HG03354 (cell line): ENCODE measurements around the gene ASCC1.
A peak's percentile ranks its signal among the peaks of the same experiment; 100 is the strongest.

Source experiments
- ATAC-seq: cut with Tn5 transposase; IDR thresholded peaks from one replicate; pipeline ENCODE4 v1.9.1; 2021; ENCODE audit warnings: mild to moderate bottlenecking; ENCODE audit not compliant: unreplicated experiment, poor library complexity, severe bottlenecking

ASCC1 gene

GRCh38 chr10:72061491-72061890, 154.6 kb downstream of the ASCC1 start:
- no peak for ATAC-seq

GRCh38 chr10:72059843-72060822, 155.9 kb downstream of the ASCC1 start:
- ATAC-seq = no peak

- ATAC-seq = no peak
Measured at GRCh38 chr10:72058989-72059842, 156.9 kb downstream of the ASCC1 start.

GRCh38 chr10:72058347-72058898, 157.7 kb downstream of the ASCC1 start:
- ATAC-seq = no peak

GRCh38 chr10:72056932-72057751, 158.9 kb downstream of the ASCC1 start:
- ATAC-seq = no peak

- ATAC-seq = no peak
Measured at GRCh38 chr10:72056113-72056512, 160.0 kb downstream of the ASCC1 start.

GRCh38 chr10:72053690-72054089, 162.4 kb downstream of the ASCC1 start:
- ATAC-seq = no peak

GRCh38 chr10:72050873-72051272, 165.2 kb downstream of the ASCC1 start:
- ATAC-seq = no peak

GRCh38 chr10:72049969-72050781, 165.9 kb downstream of the ASCC1 start:
- ATAC-seq = no peak

GRCh38 chr10:72049472-72049871, 166.6 kb downstream of the ASCC1 start:
- no peak for ATAC-seq

GRCh38 chr10:72048450-72049124, 167.5 kb downstream of the ASCC1 start:
- peak; percentile 62 for ATAC-seq
